H1 (cell line): ENCODE results near the gene RAVER2. TPM values are rescaled to one million over a fixed set of nuclear protein-coding genes. Genes with fewer than 3 reads are reported as not detected.

Experiments used
- CTCF ChIA-PET: fragments of 300-600 bp; sonication (Branson Sonifier 250); formaldehyde crosslinking; loops from one replicate; lab custom pipeline; 2021; ENCODE audit not compliant: partially characterized antibody; lab: Charles Lee
- POLR2A ChIA-PET: fragments of 300-600 bp; sonication (Branson Sonifier 250); formaldehyde crosslinking; loops from one replicate; lab custom pipeline; 2021; ENCODE audit warnings: inconsistent platforms; ENCODE audit not compliant: partially characterized antibody; lab: Charles Lee
- DNase-seq, 2 experiments: peaks; one replicate each; pipeline versions ENCODE4 v3.0.0 to v3.0.0-alpha.2; 2010 to 2022; ENCODE audit warnings: low spot score in 2 of 2, low read depth in 1 of 2, mixed read lengths in 1 of 2
- FAIRE-seq: peaks from 2 replicates; lab custom pipeline; 2011; peaks lifted over from hg19 to GRCh38; lab: Jason Lieb, UNC
- H2AFZ ChIP-seq: 2 replicates; pipeline ENCODE4 v1.8.1; 2012; ENCODE audit warnings: low read length, inconsistent platforms
- H2AK5ac ChIP-seq: 2 replicates; pipeline ENCODE4 v1.6.1; 2013; ENCODE audit warnings: low read depth, low read length
- H2BK120ac ChIP-seq: replicated peaks from 2 replicates; pipeline ENCODE3; 2013; ENCODE audit warnings: low read depth, low read length, inconsistent platforms
- H2BK12ac ChIP-seq: 2 replicates; pipeline ENCODE4 v1.6.1; 2013; ENCODE audit warnings: low read depth, low read length
- H2BK15ac ChIP-seq: 2 replicates; pipeline ENCODE4 v1.6.1; 2013; ENCODE audit warnings: low read length
- H2BK20ac ChIP-seq: 2 replicates; pipeline ENCODE4 v1.6.1; 2013; ENCODE audit warnings: low read length
- H2BK5ac ChIP-seq: 2 replicates; pipeline ENCODE4 v1.6.1; 2013; ENCODE audit warnings: low read depth, low read length
- H3K14ac ChIP-seq: 2 replicates; pipeline ENCODE4 v1.6.1; 2013; ENCODE audit warnings: inconsistent platforms; ENCODE audit not compliant: insufficient read length
- H3K18ac ChIP-seq: 2 replicates; pipeline ENCODE4 v1.6.1; 2013; ENCODE audit warnings: low read length; ENCODE audit errors: extremely low read depth
- H3K23ac ChIP-seq: 2 replicates; pipeline ENCODE4 v1.6.1; 2013; ENCODE audit warnings: inconsistent platforms; ENCODE audit not compliant: insufficient read length
- H3K23me2 ChIP-seq: 2 replicates; pipeline ENCODE4 v1.6.1; 2013; ENCODE audit warnings: low read depth, low read length
- H3K27ac ChIP-seq: 2 replicates; pipeline ENCODE4 v1.6.1; 2011; ENCODE audit warnings: low read depth, low read length, inconsistent platforms
- H3K27me3 ChIP-seq, 4 experiments: replicated peaks in 1 of 4; 1 replicate in 1 of 4; 2 replicates in 3 of 4; pipeline versions ENCODE4 v1.6.1 to v1.8.1; 2011 to 2013; ENCODE audit warnings: low read length in 3 of 4, mild to moderate bottlenecking in 3 of 4, inconsistent platforms in 2 of 4, mixed read lengths in 2 of 4, moderate library complexity in 1 of 4; ENCODE audit not compliant: control insufficient read depth in 3 of 4, insufficient read depth in 3 of 4; ENCODE audit errors: extremely low read depth in 1 of 4
- H3K36me3 ChIP-seq, 4 experiments: 2 replicates each; pipeline versions ENCODE4 v1.6.1 to v1.8.1; 2011 to 2013; ENCODE audit warnings: mild to moderate bottlenecking in 4 of 4, low read length in 3 of 4, moderate library complexity in 2 of 4, control low read depth in 1 of 4, inconsistent platforms in 1 of 4; ENCODE audit not compliant: insufficient read depth in 4 of 4, control insufficient read depth in 2 of 4
- H3K4ac ChIP-seq: replicated peaks from 2 replicates; pipeline ENCODE3; 2013; ENCODE audit warnings: low read length, low read depth, mixed read lengths, inconsistent platforms; ENCODE audit not compliant: insufficient read length
- H3K4me1 ChIP-seq, 4 experiments: replicated peaks in 1 of 4; 1 replicate in 1 of 4; 2 replicates in 3 of 4; pipeline versions ENCODE4 v1.6.1 to v1.8.1; 2011 to 2013; ENCODE audit warnings: low read length in 3 of 4, inconsistent platforms in 2 of 4, mixed read lengths in 1 of 4; ENCODE audit not compliant: insufficient read depth in 4 of 4, control insufficient read depth in 3 of 4
- H3K4me2 ChIP-seq, 2 experiments: 2 replicates each; pipeline versions ENCODE4 v1.6.1 to v1.8.1; 2011 to 2013; ENCODE audit warnings: low read depth in 2 of 2, low read length in 2 of 2, control low read depth in 1 of 2, inconsistent platforms in 1 of 2, mild to moderate bottlenecking in 1 of 2; ENCODE audit not compliant: insufficient read depth in 1 of 2
- H3K4me3 ChIP-seq, 4 experiments: fragments of 200-600, 300-600 bp in 1 of 4; sonication (generic), shearing (Covaris generic), sonication (Bioruptor Twin) in 1 of 4; 2 replicates each; pipeline versions ENCODE4 v1.5.1 to v1.8.1; 2011 to 2016; ENCODE audit warnings: low read length in 4 of 4, low read depth in 3 of 4, control low read depth in 2 of 4, inconsistent platforms in 2 of 4, mild to moderate bottlenecking in 2 of 4, mixed read lengths in 1 of 4, moderate library complexity in 1 of 4; ENCODE audit not compliant: insufficient read depth in 2 of 4; ENCODE audit errors: extremely low read depth in 1 of 4
- H3K56ac ChIP-seq: replicated peaks from 2 replicates; pipeline ENCODE3; 2013; ENCODE audit warnings: low read depth, mild to moderate bottlenecking, mixed read lengths, low read length, inconsistent platforms; ENCODE audit not compliant: insufficient read length
- H3K79me1 ChIP-seq: 2 replicates; pipeline ENCODE4 v1.6.1; 2013; ENCODE audit warnings: low read depth, low read length, control low read depth
- H3K79me2 ChIP-seq, 2 experiments: 2 replicates each; pipeline versions ENCODE4 v1.6.1 to v1.8.1; 2012 to 2013; ENCODE audit warnings: low read length in 2 of 2, mild to moderate bottlenecking in 2 of 2, inconsistent platforms in 1 of 2; ENCODE audit not compliant: insufficient read depth in 2 of 2, control insufficient read depth in 1 of 2
- H3K9ac ChIP-seq, 4 experiments: replicated peaks in 1 of 4; 1 replicate in 1 of 4; 2 replicates in 3 of 4; pipeline versions ENCODE4 v1.6.1 to v1.8.1; 2011 to 2013; ENCODE audit warnings: low read depth in 3 of 4, low read length in 3 of 4, control low read depth in 2 of 4, mild to moderate bottlenecking in 2 of 4, moderate library complexity in 2 of 4, inconsistent platforms in 1 of 4; ENCODE audit errors: extremely low read depth in 1 of 4
- H3K9me3 ChIP-seq, 2 experiments: 2 replicates each; pipeline versions ENCODE4 v1.6.1 to v1.8.1; 2012 to 2013; ENCODE audit warnings: mild to moderate bottlenecking in 2 of 2, moderate library complexity in 2 of 2, control low read depth in 1 of 2, inconsistent platforms in 1 of 2, low read depth in 1 of 2, low read length in 1 of 2, mixed read lengths in 1 of 2; ENCODE audit not compliant: insufficient read depth in 2 of 2
- H4K20me1 ChIP-seq, 2 experiments: replicated peaks in 1 of 2; 2 replicates each; pipeline versions ENCODE3 to v1.8.1; 2011 to 2013; ENCODE audit warnings: inconsistent platforms in 2 of 2, low read length in 2 of 2, mild to moderate bottlenecking in 1 of 2; ENCODE audit not compliant: insufficient read depth in 2 of 2, control insufficient read depth in 1 of 2
- H4K5ac ChIP-seq: 2 replicates; pipeline ENCODE4 v1.6.1; 2013; ENCODE audit warnings: low read length, low read depth, mixed read lengths, inconsistent platforms; ENCODE audit not compliant: insufficient read length
- H4K8ac ChIP-seq: 2 replicates; pipeline ENCODE4 v1.8.0; 2013; ENCODE audit warnings: mild to moderate bottlenecking, moderate library complexity, low read length, inconsistent platforms; ENCODE audit not compliant: insufficient read depth; ENCODE audit errors: extremely low read depth
- H4K91ac ChIP-seq: replicated peaks from 2 replicates; pipeline ENCODE3; 2013; ENCODE audit warnings: low read length, mixed read lengths, inconsistent platforms; ENCODE audit not compliant: insufficient read length
- ASH2L ChIP-seq: fragments of 200-600, 300-600 bp; sonication (generic); IDR thresholded peaks from one replicate; pipeline ENCODE4 v1.7.1; 2017; ENCODE audit warnings: low read length
- MAFK ChIP-seq: IDR thresholded peaks from 2 replicates; pipeline ENCODE4 v1.6.1; 2012; ENCODE audit warnings: low read depth, mild to moderate bottlenecking, improper control_type of control experiment, low read length
- PHF8 ChIP-seq: fragments of 200-600 bp; sonication (generic); conservative IDR thresholded peaks from 2 replicates; pipeline ENCODE4 v1.7.1; 2012; ENCODE audit warnings: low read depth, mild to moderate bottlenecking, inconsistent platforms, low read length, moderate library complexity
- POLR2AphosphoS5 ChIP-seq: IDR thresholded peaks from 2 replicates; pipeline ENCODE4 v1.6.1; 2011; ENCODE audit warnings: low read depth, low read length
- POU5F1 ChIP-seq: IDR thresholded peaks from 2 replicates; pipeline ENCODE4 v1.6.1; 2011; ENCODE audit warnings: low read depth, mild to moderate bottlenecking, low read length, moderate library complexity
- RAD21 ChIP-seq, 2 experiments: IDR thresholded peaks in 1 of 2; conservative IDR thresholded peaks in 1 of 2; 2 replicates each; pipeline ENCODE4 v1.6.1; 2011; ENCODE audit warnings: low read depth in 2 of 2, low read length in 2 of 2, improper control_type of control experiment in 1 of 2, inconsistent platforms in 1 of 2, mild to moderate bottlenecking in 1 of 2, moderate library complexity in 1 of 2
- RNF2 ChIP-seq: fragments of 200-900, 300-1000 bp; sonication (generic); IDR thresholded peaks from 2 replicates; pipeline ENCODE4 v1.7.1; 2016; ENCODE audit warnings: borderline replicate concordance, low read depth, mild to moderate bottlenecking, antibody characterized with exemption, low read length; ENCODE audit not compliant: poor library complexity, severe bottlenecking; ENCODE audit errors: missing control alignments
- WGBS, 2 experiments: shearing (Covaris generic) in 1 of 2; methylation state at CpG; one replicate each; pipeline versions ENCODE4 v1.1.6 to v1.1.7; 2013 to 2015; ENCODE audit warnings: low lambda C conversion rate in 2 of 2, mixed read lengths in 2 of 2, inconsistent platforms in 1 of 2, low coverage in 1 of 2, missing lambda C conversion rate in 1 of 2; ENCODE audit not compliant: insufficient replicate concordance in 2 of 2, insufficient coverage in 1 of 2, insufficient read length in 1 of 2; ENCODE audit errors: extremely low coverage in 1 of 2, missing lambda C conversion rate in 1 of 2; 5-methylcytosine and 5-hydroxymethylcytosine counted together
- polyA plus RNA-seq, 7 experiments: library from polyadenylated mRNA; depleted of rRNA in 3 of 7; stranded (reverse) in 5 of 7; unstranded in 2 of 7; fragments of >200 nt in 5 of 7; fragments of 200-250 nt in 2 of 7; gene quantifications; 1 replicate in 5 of 7; 2 replicates in 1 of 7; 4 replicates in 1 of 7; pipeline versions ENCODE4 v1.2.1 to v1.2.3, GENCODE V29; 2011 to 2013; ENCODE audit warnings: missing spikeins in 2 of 7, mixed read lengths in 2 of 7
- total RNA-seq: library from RNA; stranded (reverse); fragmentation: NEBNext Ultra II Directional; extraction: Animal tissue kit (Norgen Biotek cat#: 25700); gene quantifications from 2 replicates; pipeline ENCODE4 v1.2.1, GENCODE V29; 2021

Gene RAVER2
- total and polyA plus RNA-seq, 2 of the 8 experiments (the other 6 are each of a cell fraction or from before 2014, with no cell fraction given), result 10.5 to 19.5 TPM

- POLR2A ChIA-PET, result no interaction called here
- H2BK20ac ChIP-seq, result no peak overlapping the region
These were observed 127.2 kb downstream of the RAVER2 start for GRCh38 chr1:64872067-64872466.

More at GRCh38 chr1:64872067-64872466, 127.2 kb downstream of the RAVER2 start:
- no peaks in the 10 kb centered on the region for H3K23me2 ChIP-seq
- no peak overlapping the region for H2BK12ac ChIP-seq
- H2AFZ ChIP-seq, result no peak overlapping the region
- no peak overlapping the region for H2BK120ac ChIP-seq
- H2AK5ac ChIP-seq, result no peak overlapping the region
- 86% methylated on average over 1 of the region's 1 CpG; no CpG with 5 or more reads in 1 of the 2 experiments for WGBS, 2 experiments
- no peak overlapping the region for H3K18ac ChIP-seq
- no peaks in the 10 kb centered on the region for H3K9me3 ChIP-seq
- no peak overlapping the region for H3K23ac ChIP-seq
- no peaks in the 10 kb centered on the region for H4K20me1 ChIP-seq
- CTCF ChIA-PET, result interaction anchor here (1.8 kb wide), 1 partner anchor 13 kb away, joined by 5 read pairs; no protein-coding TSS in a partner anchor
- H3K27me3 ChIP-seq, result no peaks in the 10 kb centered on the region
- H4K91ac ChIP-seq, result no peak overlapping the region
- no peak overlapping the region for H3K4me3 ChIP-seq
- H3K4ac ChIP-seq, result no peak overlapping the region
- H3K56ac ChIP-seq, result no peak overlapping the region
- no peak overlapping the region for H4K5ac ChIP-seq
- no peak for DNase-seq
- no peaks in the 10 kb centered on the region for H3K79me2 ChIP-seq
- H3K4me1 ChIP-seq, result no peaks in the 10 kb centered on the region
- no peaks in the 10 kb centered on the region; a peak in 1 of 8 replicates for H3K36me3 ChIP-seq
- no peak overlapping the region for H4K8ac ChIP-seq
- H3K27ac ChIP-seq, result no peak overlapping the region
- no peak overlapping the region for H3K14ac ChIP-seq
- no peaks in the 10 kb centered on the region for H3K79me1 ChIP-seq
- FAIRE-seq, result no peak
- no peak overlapping the region for H3K9ac ChIP-seq
- H2BK5ac ChIP-seq, result no peak overlapping the region
- no peak overlapping the region for H2BK15ac ChIP-seq
- no peak overlapping the region for H3K4me2 ChIP-seq
- TF ChIP-seq POU5F1, result no peak
- TF ChIP-seq POLR2AphosphoS5, result no peak
- no peak for TF ChIP-seq RAD21 (IDR thresholded peaks at IDR 0.05 in 1 of 2, conservative IDR thresholded peaks at IDR 0.05 in 1 of 2; ENCODE audit: low read depth in 2 of 2, low read length in 2 of 2)
- TF ChIP-seq PHF8, result no peak
- no peak for TF ChIP-seq MAFK
- TF ChIP-seq RNF2, result no peak
- no peak for TF ChIP-seq ASH2L
